NCI-H2107 treated with DMSO at 0.1 percent for 48 hours (cell line): ENCODE data around the gene LGR5.

Experiments used
- DNase-seq: peaks from one replicate; lab custom pipeline; 2025; ENCODE audit not compliant: unreplicated experiment; lab: John Stamatoyannopoulos, UW

The LGR5 gene

GRCh38 chr12:71589478-71589881 lies 149.9 kb downstream of the LGR5 start:
- no peak for DNase-seq

GRCh38 chr12:71591601-71592000 lies 152.0 kb downstream of the LGR5 start:
- no peak for DNase-seq

- DNase-seq = no peak
These were observed 153.2 kb downstream of the LGR5 start for GRCh38 chr12:71592841-71593240.

GRCh38 chr12:71594214-71594948 lies 154.8 kb downstream of the LGR5 start:
- no peak for DNase-seq

- DNase-seq = no peak
These were observed 159.6 kb downstream of the LGR5 start for GRCh38 chr12:71599210-71599609.

GRCh38 chr12:71601546-71601945 lies 161.9 kb downstream of the LGR5 start:
- no peak for DNase-seq

- no peak for DNase-seq
These were observed 163.4 kb downstream of the LGR5 start for GRCh38 chr12:71602761-71603577.

GRCh38 chr12:71605039-71605438 lies 165.4 kb downstream of the LGR5 start:
- no peak for DNase-seq

- DNase-seq = no peak
These were observed 168.1 kb downstream of the LGR5 start for GRCh38 chr12:71607494-71608330.

- no peak for DNase-seq
These were observed 170.6 kb downstream of the LGR5 start for GRCh38 chr12:71610031-71610795.

GRCh38 chr12:71621938-71622337 lies 182.3 kb downstream of the LGR5 start:
- DNase-seq = no peak

- no peak for DNase-seq
These were observed 185.9 kb downstream of the LGR5 start for GRCh38 chr12:71625476-71625875.

GRCh38 chr12:71626098-71626497 lies 186.5 kb downstream of the LGR5 start:
- no peak for DNase-seq

GRCh38 chr12:71626768-71627167 lies 187.2 kb downstream of the LGR5 start:
- DNase-seq = no peak

- no peak for DNase-seq
These were observed 187.9 kb downstream of the LGR5 start for GRCh38 chr12:71627438-71628002.
